Glomerular visceral epithelial cell (primary cell): Measurements from ENCODE around the gene GLDC.

Experiments
- DNase-seq: peaks from one replicate; pipeline ENCODE4 v3.0.0-alpha.2; 2016; ENCODE audit errors: extremely low spot score

The GLDC gene

GRCh38 chr9:6502399-6502798 is 143.1 kb downstream of the GLDC start:
- DNase-seq, result no peak

GRCh38 chr9:6501526-6502210 is 143.9 kb downstream of the GLDC start:
- DNase-seq, result no peak

GRCh38 chr9:6498982-6499381 is 146.5 kb downstream of the GLDC start:
- peak; percentile 37 for DNase-seq

- no peak for DNase-seq
Observed at GRCh38 chr9:6495466-6495865, 150.1 kb downstream of the GLDC start.

GRCh38 chr9:6490863-6491262 is 154.7 kb downstream of the GLDC start:
- no peak for DNase-seq

- DNase-seq, result no peak
Observed at GRCh38 chr9:6489099-6489498, 156.4 kb downstream of the GLDC start.

GRCh38 chr9:6488395-6488794 is 157.1 kb downstream of the GLDC start:
- DNase-seq, result no peak

GRCh38 chr9:6484210-6484609 is 161.3 kb downstream of the GLDC start:
- no peak for DNase-seq
